SJSA1 (cell line): Measurements from ENCODE around the gene RUNX3. TPM values are rescaled to one million over a fixed set of nuclear protein-coding genes. Genes with fewer than 3 reads are reported as not detected.
A peak's percentile ranks its signal among the peaks of the same experiment; 100 is the strongest.

ENCODE experiments used
- DNase-seq, 2 experiments: peaks; one replicate each; pipeline ENCODE4 v3.0.0-alpha.2; 2015 to 2020; ENCODE audit warnings: low spot score in 2 of 2, low read depth in 1 of 2
- H3K27ac ChIP-seq: fragments of 250-450 bp; sonication (Bioruptor Pico); 2 replicates; pipeline ENCODE4 v1.5.1; 2020; ENCODE audit warnings: mild to moderate bottlenecking, moderate library complexity
- H3K27me3 ChIP-seq: fragments of 250-450 bp; sonication (Bioruptor Pico); replicated peaks from 2 replicates; pipeline ENCODE4 v1.5.1; 2020; ENCODE audit warnings: mild to moderate bottlenecking, moderate library complexity
- H3K36me3 ChIP-seq: fragments of 250-450 bp; sonication (Bioruptor Pico); 2 replicates; pipeline ENCODE4 v1.5.1; 2020; ENCODE audit warnings: mild to moderate bottlenecking
- H3K4me1 ChIP-seq: fragments of 250-450 bp; sonication (Bioruptor Pico); replicated peaks from 2 replicates; pipeline ENCODE4 v1.6.1; 2021; ENCODE audit warnings: mild to moderate bottlenecking
- H3K4me3 ChIP-seq: fragments of 250-450 bp; sonication (Bioruptor Pico); 2 replicates; pipeline ENCODE4 v1.5.1; 2020; ENCODE audit warnings: mild to moderate bottlenecking
- H3K9me3 ChIP-seq: fragments of 250-450 bp; sonication (Bioruptor Pico); replicated peaks from 2 replicates; pipeline ENCODE4 v1.5.1; 2020; ENCODE audit warnings: mild to moderate bottlenecking
- total RNA-seq: library from RNA; depleted of rRNA; stranded (reverse); fragments of >200 nt; shearing (Covaris generic); gene quantifications from 2 replicates; pipeline ENCODE4 v1.2.3, GENCODE V29; 2014

The RUNX3 gene
- total RNA-seq, 1 experiment from 2014 or later: 8.8 TPM

GRCh38 chr1:24888061-24888970 lies 41.8 kb downstream of the RUNX3 start:
- peak in 1 of 2 experiments; percentile 31 for DNase-seq
- H3K27me3 ChIP-seq: no peaks in the 10 kb centered on the region
- H3K4me1 ChIP-seq: no peaks in the 10 kb centered on the region
- H3K27ac ChIP-seq: no peak overlapping the region
- peaks cover 10% of the 10 kb centered on the region; the same call in 1 of the 2 replicates for H3K9me3 ChIP-seq
- no peaks in the 10 kb centered on the region for H3K36me3 ChIP-seq
- no peak overlapping the region for H3K4me3 ChIP-seq

- H3K9me3 ChIP-seq: no peaks in the 10 kb centered on the region; the same call in 1 of the 2 replicates
- H3K36me3 ChIP-seq: no peaks in the 10 kb centered on the region
- DNase-seq: peak in 1 of 2 experiments; percentile 35
- no peak overlapping the region for H3K4me3 ChIP-seq
- no peak overlapping the region for H3K27ac ChIP-seq
- 0 out of 2 replicates have a peak, but pooled peaks cover 2% of the 10 kb centered on the region for H3K27me3 ChIP-seq
- no peaks in the 10 kb centered on the region for H3K4me1 ChIP-seq
These were observed 43.8 kb downstream of the RUNX3 start for GRCh38 chr1:24886241-24886640.

GRCh38 chr1:24884751-24885150 lies 45.3 kb downstream of the RUNX3 start:
- Histone ChIP-seq H3K27me3 (0 out of 2 replicates have a peak, but pooled peaks cover 2% of the 10 kb centered on the region), H3K9me3 (no peaks in the 10 kb centered on the region), H3K36me3 (no peaks in the 10 kb centered on the region), H3K27ac (no peak overlapping the region), H3K4me1 (no peaks in the 10 kb centered on the region), H3K4me3 (no peak overlapping the region)
- no peak for DNase-seq

- no peaks in the 10 kb centered on the region for H3K36me3 ChIP-seq
- 0 out of 2 replicates have a peak, but pooled peaks cover 2% of the 10 kb centered on the region for H3K27me3 ChIP-seq
- H3K4me1 ChIP-seq: peaks cover 10% of the 10 kb centered on the region
- no peak for DNase-seq
- H3K4me3 ChIP-seq: no peak overlapping the region
- no peak overlapping the region for H3K27ac ChIP-seq
- H3K9me3 ChIP-seq: no peaks in the 10 kb centered on the region
These were observed 49.0 kb downstream of the RUNX3 start for GRCh38 chr1:24881034-24881433.

- H3K36me3 ChIP-seq: no peaks in the 10 kb centered on the region
- no peak overlapping the region for H3K4me3 ChIP-seq
- H3K4me1 ChIP-seq: peaks cover 10% of the 10 kb centered on the region
- no peaks in the 10 kb centered on the region for H3K9me3 ChIP-seq
- DNase-seq: peak in 1 of 2 experiments; percentile 29
- no peak overlapping the region for H3K27ac ChIP-seq
- 0 out of 2 replicates have a peak, but pooled peaks cover 2% of the 10 kb centered on the region for H3K27me3 ChIP-seq
These were observed 51.0 kb downstream of the RUNX3 start for GRCh38 chr1:24878775-24879742.

- Histone ChIP-seq H3K27ac (no peak overlapping the region), H3K36me3 (no peaks in the 10 kb centered on the region), H3K4me1 (peaks cover 10% of the 10 kb centered on the region), H3K27me3 (0 out of 2 replicates have a peak, but pooled peaks cover 2% of the 10 kb centered on the region), H3K4me3 (no peak overlapping the region), H3K9me3 (no peaks in the 10 kb centered on the region)
- DNase-seq: no peak
These were observed 52.0 kb downstream of the RUNX3 start for GRCh38 chr1:24878045-24878444.

GRCh38 chr1:24875991-24876506 lies 54.0 kb downstream of the RUNX3 start:
- H3K9me3 ChIP-seq: no peaks in the 10 kb centered on the region

GRCh38 chr1:24875257-24875656 lies 54.8 kb downstream of the RUNX3 start:
- Histone ChIP-seq H3K27ac (no peak overlapping the region), H3K36me3 (no peaks in the 10 kb centered on the region), H3K4me1 (peaks cover 10% of the 10 kb centered on the region), H3K4me3 (no peak overlapping the region), H3K27me3 (no peaks in the 10 kb centered on the region), H3K9me3 (no peaks in the 10 kb centered on the region)
- no peak for DNase-seq

More at GRCh38 chr1:24875991-24876506, 54.0 kb downstream of the RUNX3 start:
- no peak overlapping the region for H3K4me3 ChIP-seq
- H3K27me3 ChIP-seq: no peaks in the 10 kb centered on the region
- DNase-seq: no peak
- H3K27ac ChIP-seq: no peak overlapping the region
- peaks cover 10% of the 10 kb centered on the region for H3K4me1 ChIP-seq
- H3K36me3 ChIP-seq: no peaks in the 10 kb centered on the region

- H3K27ac ChIP-seq: no peak overlapping the region
- no peak overlapping the region for H3K4me3 ChIP-seq
- H3K27me3 ChIP-seq: no peaks in the 10 kb centered on the region
- no peak for DNase-seq
- peaks cover 10% of the 10 kb centered on the region for H3K4me1 ChIP-seq
- H3K9me3 ChIP-seq: no peaks in the 10 kb centered on the region
- no peaks in the 10 kb centered on the region for H3K36me3 ChIP-seq
These were observed 55.4 kb downstream of the RUNX3 start for GRCh38 chr1:24874611-24875234.

GRCh38 chr1:24874056-24874455 lies 56.0 kb downstream of the RUNX3 start:
- Histone ChIP-seq H3K9me3 (no peaks in the 10 kb centered on the region), H3K4me3 (no peak overlapping the region), H3K27me3 (no peaks in the 10 kb centered on the region), H3K36me3 (no peaks in the 10 kb centered on the region), H3K27ac (no peak overlapping the region), H3K4me1 (peaks cover 9% of the 10 kb centered on the region)
- no peak for DNase-seq

GRCh38 chr1:24873148-24873547 lies 56.9 kb downstream of the RUNX3 start:
- no peak overlapping the region for H3K4me3 ChIP-seq
- no peaks in the 10 kb centered on the region for H3K27me3 ChIP-seq
- no peak for DNase-seq
- H3K4me1 ChIP-seq: no peaks in the 10 kb centered on the region
- no peaks in the 10 kb centered on the region for H3K9me3 ChIP-seq
- no peaks in the 10 kb centered on the region for H3K36me3 ChIP-seq
- no peak overlapping the region for H3K27ac ChIP-seq

GRCh38 chr1:24872061-24872850 lies 57.8 kb downstream of the RUNX3 start:
- Histone ChIP-seq H3K27ac (no peak overlapping the region), H3K27me3 (no peaks in the 10 kb centered on the region), H3K4me1 (no peaks in the 10 kb centered on the region), H3K36me3 (no peaks in the 10 kb centered on the region), H3K9me3 (no peaks in the 10 kb centered on the region), H3K4me3 (no peak overlapping the region)
- no peak for DNase-seq
